CD8-positive, alpha-beta memory T cell (primary cell): Measurements from ENCODE around the gene USP1. TPM values are rescaled to one million over a fixed set of nuclear protein-coding genes. Genes with fewer than 3 reads are reported as not detected.

ENCODE experiments used
- CTCF ChIA-PET: fragments of 350-600 bp; sonication (Branson Sonifier 250); formaldehyde crosslinking; loops from one replicate; lab custom pipeline; 2021; ENCODE audit warnings: antibody characterized with exemption; lab: Charles Lee
- POLR2A ChIA-PET: fragments of 350-600 bp; sonication (Branson Sonifier 250); formaldehyde crosslinking; loops from one replicate; lab custom pipeline; 2021; ENCODE audit warnings: antibody characterized with exemption; lab: Charles Lee
- DNase-seq, 5 donors: peaks; one replicate each; pipeline versions ENCODE4 v3.0.0 to v3.0.0-alpha.2; 2020 to 2022; ENCODE audit warnings: mixed read lengths in 1 of 5
- H3K27ac ChIP-seq: one replicate; pipeline ENCODE4 v1.7.0; 2013; ENCODE audit warnings: low read depth, mild to moderate bottlenecking, low read length, moderate library complexity
- H3K27me3 ChIP-seq: 2 replicates; pipeline ENCODE4 v1.7.0; 2013; ENCODE audit warnings: low read length, mild to moderate bottlenecking; ENCODE audit not compliant: insufficient read depth, poor library complexity, severe bottlenecking
- H3K36me3 ChIP-seq: 2 replicates; pipeline ENCODE4 v1.7.0; 2013; ENCODE audit warnings: mild to moderate bottlenecking, low read length, moderate library complexity; ENCODE audit not compliant: insufficient read depth
- H3K4me1 ChIP-seq: 2 replicates; pipeline ENCODE4 v1.7.0; 2013; ENCODE audit warnings: mild to moderate bottlenecking, low read length, moderate library complexity; ENCODE audit not compliant: insufficient read depth
- H3K4me3 ChIP-seq: 2 replicates; pipeline ENCODE4 v1.7.0; 2013; ENCODE audit warnings: mild to moderate bottlenecking, low read length
- H3K9me3 ChIP-seq: 2 replicates; pipeline ENCODE4 v1.7.0; 2013; ENCODE audit warnings: mild to moderate bottlenecking, low read length
- H3K27ac Mint-ChIP-seq, 8 donors: one replicate each; pipeline ENCODE4 v1.8.0; 2020 to 2021; ENCODE audit warnings: mixed read lengths in 8 of 8, mild to moderate bottlenecking in 6 of 8, inconsistent platforms in 3 of 8, moderate library complexity in 3 of 8
- H3K27me3 Mint-ChIP-seq, 2 donors: one replicate each; pipeline ENCODE4 v1.8.0; 2020 to 2021; ENCODE audit warnings: mixed read lengths in 2 of 2, mild to moderate bottlenecking in 1 of 2, moderate library complexity in 1 of 2
- H3K36me3 Mint-ChIP-seq, 3 donors: one replicate each; pipeline ENCODE4 v1.8.0; 2020 to 2021; ENCODE audit warnings: mixed read lengths in 3 of 3, inconsistent platforms in 1 of 3, mild to moderate bottlenecking in 1 of 3
- H3K4me1 Mint-ChIP-seq, 3 donors: one replicate each; pipeline ENCODE4 v1.8.0; 2020 to 2021; ENCODE audit warnings: mixed read lengths in 3 of 3, inconsistent platforms in 1 of 3, mild to moderate bottlenecking in 1 of 3
- H3K4me3 Mint-ChIP-seq, 7 donors: one replicate each; pipeline ENCODE4 v1.8.0; 2020 to 2021; ENCODE audit warnings: mixed read lengths in 7 of 7, mild to moderate bottlenecking in 6 of 7, moderate library complexity in 4 of 7, inconsistent platforms in 2 of 7
- H3K9me3 Mint-ChIP-seq, 5 donors: one replicate each; pipeline ENCODE4 v1.8.0; 2020 to 2022; ENCODE audit warnings: mixed read lengths in 5 of 5, mild to moderate bottlenecking in 3 of 5, moderate library complexity in 2 of 5, inconsistent platforms in 1 of 5
- polyA plus RNA-seq: library from polyadenylated mRNA; unstranded; fragments of 300-500 nt; fragmentation: Illumina TruSeq; gene quantifications from one replicate; pipeline ENCODE4 v1.2.3, GENCODE V29; 2021
- total RNA-seq, 2 experiments: library from RNA; stranded (reverse); gene quantifications; one replicate each; pipeline ENCODE4 v1.2.3, GENCODE V29; 2021

Gene USP1
- total and polyA plus RNA-seq, 3 experiments from 2014 or later: 28.2 to 106 (median 102) TPM

DNA sequence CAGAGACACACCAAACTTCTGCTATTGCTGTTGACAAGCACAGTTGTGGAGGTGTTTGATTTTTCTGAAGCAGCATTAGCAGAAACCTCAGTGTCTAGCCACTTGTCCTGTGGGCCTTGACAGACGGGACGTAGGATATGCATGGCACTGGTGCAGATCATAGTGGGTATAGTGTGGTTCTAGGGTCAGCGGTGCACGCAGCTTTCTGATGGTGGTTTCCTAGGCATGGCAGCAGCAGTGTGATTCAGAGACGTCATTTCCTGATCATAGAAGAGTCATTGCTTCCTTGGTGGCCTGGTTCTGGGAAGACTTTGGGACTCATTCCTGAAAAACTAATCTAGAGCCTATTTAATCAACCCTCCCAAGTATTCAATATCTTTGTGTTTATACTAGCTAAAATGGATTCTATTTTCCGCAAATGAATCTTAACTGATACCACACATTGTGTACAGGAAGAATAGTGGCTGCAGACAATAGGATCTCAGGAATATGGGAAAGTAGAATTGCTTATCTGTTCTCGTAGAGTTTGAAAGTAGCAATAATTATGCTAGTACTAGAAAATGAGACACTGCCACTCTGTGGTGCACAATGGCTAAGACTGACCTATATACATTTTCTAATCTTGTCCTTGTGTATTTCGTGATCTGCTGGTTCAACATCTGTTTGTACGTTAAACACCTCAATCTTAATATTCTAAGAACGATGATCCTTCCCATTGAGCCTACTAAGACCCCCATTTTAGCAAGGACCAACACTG is 2.8 kb upstream of the USP1 start:
- CTCF ChIA-PET: no interaction called here
- H3K27me3 ChIP-seq: no peaks in the 10 kb centered on the region
- Mint-ChIP-seq H3K36me3 (peaks cover 0 to 20% (median 0%) of the 10 kb centered on the region in 3 donors), H3K27ac (peak overlapping the region in 5 of 8 donors; percentile 1 to 72 (median 54)), H3K9me3 (peaks cover 0 to 5% (median 0%) of the 10 kb centered on the region in 5 donors), H3K4me3 (peak overlapping the region in 4 of 7 donors; percentile 7 to 55 (median 38)), H3K4me1 (peaks cover 21 to 29% (median 25%) of the 10 kb centered on the region in 3 donors), H3K27me3 (peaks cover 0 to 3% of the 10 kb centered on the region in 2 donors)
- no peaks in the 10 kb centered on the region for H3K9me3 ChIP-seq
- H3K4me1 ChIP-seq: peaks cover 17% of the 10 kb centered on the region
- H3K27ac ChIP-seq: no peak overlapping the region
- POLR2A ChIA-PET: no interaction called here
- no peaks in the 10 kb centered on the region for H3K36me3 ChIP-seq
- no peak overlapping the region for H3K4me3 ChIP-seq
- DNase-seq: no peak

DNA sequence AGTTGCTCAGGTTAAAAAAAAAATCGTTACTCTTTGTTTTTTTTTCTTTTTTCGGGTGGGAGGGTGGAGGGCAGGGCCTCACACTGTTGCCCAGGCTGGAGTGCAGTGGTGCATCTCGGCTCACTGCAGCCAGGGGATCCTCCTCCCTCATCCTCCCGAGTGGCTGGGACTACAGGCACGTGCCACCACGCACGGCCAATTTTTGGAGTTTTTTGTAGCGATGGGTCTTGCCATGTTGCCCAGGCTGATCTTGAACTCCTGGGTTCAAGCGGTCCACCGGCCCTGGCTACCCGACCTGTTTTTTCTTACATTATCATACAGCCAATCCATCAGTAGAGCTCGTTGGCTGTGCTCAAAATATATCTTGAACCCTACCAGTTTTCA is 2.2 kb upstream of the USP1 start:
- POLR2A ChIA-PET: no interaction called here
- H3K4me3 Mint-ChIP-seq: peak overlapping the region in 4 of 7 donors; percentile 10 to 62 (median 52)
- no peak overlapping the region for H3K4me3 ChIP-seq

DNA sequence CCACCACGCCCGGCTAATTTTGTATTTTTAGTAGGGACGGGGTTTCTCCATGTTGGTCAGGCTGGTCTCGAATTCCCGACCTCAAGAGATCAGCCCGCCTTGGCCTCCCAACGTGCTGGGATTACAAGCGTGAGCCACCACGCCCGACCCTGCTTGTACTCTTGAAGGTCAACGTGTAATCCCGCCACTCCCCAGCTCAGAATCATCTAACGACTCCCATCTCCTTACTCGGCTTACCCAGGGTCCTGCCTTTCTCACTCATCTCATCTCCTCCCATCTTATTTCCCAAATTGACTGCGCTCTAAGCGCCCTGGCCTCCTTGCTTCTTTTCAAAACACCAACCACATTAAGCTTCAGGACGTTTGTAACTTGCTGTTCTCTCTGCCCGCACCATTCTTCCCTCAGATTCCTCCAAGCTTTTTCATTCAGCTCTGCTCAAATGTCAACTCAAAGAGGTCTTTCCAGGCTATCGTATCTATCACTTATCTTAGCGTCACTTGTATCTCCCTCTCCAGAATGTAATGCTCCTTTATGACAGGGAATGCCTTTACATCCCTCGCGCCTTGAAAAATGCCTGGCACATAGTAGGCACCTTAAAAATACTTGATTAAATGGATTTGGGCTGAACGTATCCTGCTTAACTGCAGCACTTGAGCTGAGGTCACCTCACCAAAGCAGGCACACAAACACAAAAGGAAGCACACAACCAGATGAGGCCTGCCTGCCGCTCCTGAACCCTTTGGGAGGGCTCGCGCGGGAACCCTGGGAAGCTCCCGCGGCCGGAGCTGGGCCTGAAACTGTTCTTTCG is 1.4 kb upstream of the USP1 start:
- Histone ChIP-seq H3K27me3 (no peaks in the 10 kb centered on the region), H3K4me1 (peaks cover 29% of the 10 kb centered on the region), H3K27ac (peak overlapping the region; percentile 97), H3K4me3 (peak overlapping the region; percentile 85), H3K36me3 (no peaks in the 10 kb centered on the region), H3K9me3 (no peaks in the 10 kb centered on the region)
- peak in 1 of 5 donors; percentile 52 for DNase-seq
- Mint-ChIP-seq H3K27me3 (peaks cover 0 to 3% of the 10 kb centered on the region in 2 donors), H3K9me3 (peaks cover 0 to 5% (median 0%) of the 10 kb centered on the region in 5 donors), H3K4me1 (peaks cover 29 to 42% (median 39%) of the 10 kb centered on the region in 3 donors), H3K36me3 (peaks cover 0 to 20% (median under 1%) of the 10 kb centered on the region in 3 donors), H3K27ac (peak overlapping the region; percentile 95 to 100 (median 99)), H3K4me3 (peak overlapping the region; percentile 90 to 99 (median 97))
- CTCF ChIA-PET: interaction anchor here (0.6 to 1.2 kb wide), 2 partner anchors 15 to 340 kb away, joined by 3 to 4 read pairs; no protein-coding TSS in a partner anchor
- POLR2A ChIA-PET: interaction anchor here (0.6 to 1.6 kb wide), 3 partner anchors 10 to 1353 kb away, joined by 3 to 9 read pairs (median 6); partner anchors contain the start of genes ATG4C and NFIA

More for the DNA sequence above, 2.2 kb upstream of the USP1 start:
- CTCF ChIA-PET: interaction anchor here (0.6 kb wide), 1 partner anchor 341 kb away, joined by 3 read pairs; no protein-coding TSS in a partner anchor
- no peaks in the 10 kb centered on the region for H3K27me3 ChIP-seq
- no peaks in the 10 kb centered on the region for H3K9me3 ChIP-seq
- peaks cover 0 to 3% of the 10 kb centered on the region in 2 donors for H3K27me3 Mint-ChIP-seq
- DNase-seq: no peak
- H3K4me1 Mint-ChIP-seq: peaks cover 21 to 34% (median 31%) of the 10 kb centered on the region in 3 donors
- no peak overlapping the region for H3K27ac ChIP-seq
- H3K36me3 ChIP-seq: no peaks in the 10 kb centered on the region
- H3K36me3 Mint-ChIP-seq: peaks cover 0 to 20% (median 0%) of the 10 kb centered on the region in 3 donors
- H3K9me3 Mint-ChIP-seq: peaks cover 0 to 5% (median 0%) of the 10 kb centered on the region in 5 donors
- H3K4me1 ChIP-seq: peaks cover 23% of the 10 kb centered on the region
- peak overlapping the region in 7 of 8 donors; percentile 1 to 66 (median 37) for H3K27ac Mint-ChIP-seq

DNA sequence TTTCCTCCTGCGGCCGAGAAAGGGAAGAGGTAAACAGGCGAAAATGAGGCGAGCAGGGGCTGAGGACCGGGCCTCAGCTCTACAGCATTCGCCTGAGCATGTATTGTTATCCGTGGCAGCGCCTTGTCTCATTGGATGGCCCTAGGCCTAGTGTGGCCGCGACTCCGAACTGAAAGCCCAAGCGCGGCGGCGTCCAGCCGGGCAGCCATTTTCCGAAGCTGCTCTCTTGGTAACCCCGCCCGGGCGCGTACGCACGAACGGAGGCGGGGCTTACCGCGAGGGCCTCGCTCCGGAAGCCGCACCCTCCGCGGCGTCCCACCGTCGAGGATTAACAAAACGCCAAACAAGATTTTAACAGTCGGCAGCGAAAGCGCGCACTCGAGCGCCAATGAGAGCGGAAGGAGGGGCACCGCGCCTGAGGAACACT is 797 bp upstream of the USP1 start:
- H3K4me1 Mint-ChIP-seq: peaks cover 34 to 48% (median 46%) of the 10 kb centered on the region in 3 donors
- H3K27me3 ChIP-seq: no peaks in the 10 kb centered on the region
- peak overlapping the region; percentile 90 to 99 (median 97) for H3K4me3 Mint-ChIP-seq
- H3K27ac Mint-ChIP-seq: peak overlapping the region; percentile 95 to 100 (median 99)
- peaks cover 0 to 5% (median 0%) of the 10 kb centered on the region in 5 donors for H3K9me3 Mint-ChIP-seq
- H3K9me3 ChIP-seq: no peaks in the 10 kb centered on the region
- CTCF ChIA-PET: interaction anchor here (1.2 kb wide), 1 partner anchor 15 kb away, joined by 4 read pairs; no protein-coding TSS in a partner anchor
- peak overlapping the region; percentile 97 for H3K27ac ChIP-seq
- H3K36me3 ChIP-seq: no peaks in the 10 kb centered on the region
- POLR2A ChIA-PET: interaction anchor here (0.6 to 1.6 kb wide), 5 partner anchors 10 to 1354 kb away, joined by 3 to 9 read pairs (median 6); partner anchors contain the start of genes ATG4C and NFIA
- peaks cover 33% of the 10 kb centered on the region for H3K4me1 ChIP-seq
- H3K4me3 ChIP-seq: peak overlapping the region; percentile 85
- peak in 3 of 5 donors; percentile 93 to 99 (median 95) for DNase-seq
- H3K27me3 Mint-ChIP-seq: peaks cover 0 to 3% of the 10 kb centered on the region in 2 donors
- peaks cover 0 to 26% (median 2%) of the 10 kb centered on the region in 3 donors for H3K36me3 Mint-ChIP-seq

DNA sequence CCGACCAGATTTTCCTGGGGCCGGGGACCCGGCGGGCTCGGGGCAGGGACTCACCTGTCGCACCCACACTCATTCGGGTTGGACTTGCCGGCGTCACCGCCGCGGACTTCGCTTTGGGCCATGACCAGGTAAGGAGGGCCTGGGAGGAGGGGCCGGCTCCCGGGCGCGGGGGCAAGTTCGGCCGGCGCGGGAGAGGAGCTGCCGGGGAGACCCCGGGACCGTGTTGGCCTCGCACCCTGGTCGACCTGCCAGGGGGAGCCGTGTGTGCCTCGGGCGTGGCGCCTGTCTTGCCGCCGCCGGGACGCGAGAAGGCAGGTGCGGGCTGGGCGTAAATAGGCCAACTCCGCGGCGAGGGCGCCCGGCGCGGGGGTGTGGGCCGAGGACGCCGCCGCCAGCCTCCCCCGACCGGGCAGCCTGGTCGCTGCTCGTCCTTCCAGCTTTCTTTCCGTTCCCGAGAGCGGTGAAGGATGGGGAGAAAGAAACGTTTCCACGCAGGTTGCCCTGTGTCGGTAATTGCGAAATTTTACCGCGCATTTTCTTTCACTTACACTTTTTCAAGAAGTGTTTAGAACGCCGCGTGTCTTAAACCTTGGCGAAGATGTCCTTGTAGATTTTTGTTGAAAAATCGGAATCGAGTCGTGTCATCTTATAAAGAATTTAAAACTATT is 558 bp downstream of the USP1 start:
- H3K27me3 Mint-ChIP-seq: peaks cover 0 to 3% of the 10 kb centered on the region in 2 donors
- Histone ChIP-seq H3K27ac (peak overlapping the region; percentile 97), H3K4me1 (peaks cover 33% of the 10 kb centered on the region), H3K36me3 (peaks cover 8% of the 10 kb centered on the region), H3K27me3 (no peaks in the 10 kb centered on the region), H3K4me3 (peak overlapping the region; percentile 88), H3K9me3 (no peaks in the 10 kb centered on the region)
- DNase-seq: peak in 4 of 5 donors; percentile 15 to 54 (median 40)
- H3K4me3 Mint-ChIP-seq: peak overlapping the region; percentile 90 to 99 (median 97)
- ChIA-PET CTCF (interaction anchor here (1.0 kb wide), 1 partner anchor 8 kb away, joined by 3 read pairs; no protein-coding TSS in a partner anchor), POLR2A (interaction anchor here (0.6 to 1.1 kb wide), 3 partner anchors 23 to 1158 kb away, joined by 3 to 6 read pairs (median 3); no protein-coding TSS in a partner anchor)
- H3K9me3 Mint-ChIP-seq: peaks cover 0 to 5% (median 0%) of the 10 kb centered on the region in 5 donors
- peaks cover 0 to 39% (median 10%) of the 10 kb centered on the region in 3 donors for H3K36me3 Mint-ChIP-seq
- H3K27ac Mint-ChIP-seq: peak overlapping the region; percentile 76 to 100 (median 97)
- H3K4me1 Mint-ChIP-seq: peaks cover 39 to 59% (median 58%) of the 10 kb centered on the region in 3 donors

DNA sequence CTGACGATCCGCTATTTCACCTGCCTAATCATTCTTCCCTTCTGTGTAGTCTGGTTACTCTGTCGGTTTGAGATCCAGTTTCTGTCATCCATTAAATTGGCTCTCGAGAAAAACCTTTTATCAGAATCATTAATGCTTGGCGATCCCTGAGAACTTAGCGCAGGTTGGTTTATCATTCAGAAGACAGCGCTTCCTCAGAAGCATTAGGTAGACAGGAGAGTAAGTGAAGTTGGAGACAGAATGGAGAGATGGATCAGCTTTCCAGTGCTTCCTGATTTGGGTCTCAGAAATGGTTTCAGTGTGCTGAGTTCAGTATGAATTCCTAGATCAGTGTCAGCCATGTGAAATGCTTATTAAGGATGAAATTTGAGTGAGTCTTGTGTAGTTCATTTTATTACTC is 1.3 kb downstream of the USP1 start:
- H3K27me3 ChIP-seq: no peaks in the 10 kb centered on the region
- peak overlapping the region; percentile 88 for H3K4me3 ChIP-seq
- H3K36me3 ChIP-seq: peaks cover 13% of the 10 kb centered on the region
- H3K9me3 Mint-ChIP-seq: peaks cover 0 to 5% (median 0%) of the 10 kb centered on the region in 5 donors
- ChIA-PET POLR2A (no interaction called here), CTCF (no interaction called here)
- peaks cover 0 to 42% (median 10%) of the 10 kb centered on the region in 3 donors for H3K36me3 Mint-ChIP-seq
- DNase-seq: no peak
- peaks cover 33% of the 10 kb centered on the region for H3K4me1 ChIP-seq
- peak overlapping the region; percentile 55 to 91 (median 88) for H3K27ac Mint-ChIP-seq
- H3K4me3 Mint-ChIP-seq: peak overlapping the region; percentile 87 to 99 (median 97)
- H3K9me3 ChIP-seq: no peaks in the 10 kb centered on the region
- peaks cover 0 to 3% of the 10 kb centered on the region in 2 donors for H3K27me3 Mint-ChIP-seq
- peak overlapping the region; percentile 97 for H3K27ac ChIP-seq
- peaks cover 39 to 59% (median 58%) of the 10 kb centered on the region in 3 donors for H3K4me1 Mint-ChIP-seq
